Activated CD8-positive, alpha-beta memory T cell treated with anti-CD3 and anti-CD28 coated beads for 48 hours (primary cell): ENCODE results near the gene UFSP2.

Experiments
- DNase-seq, 3 experiments: peaks; one replicate each; pipeline ENCODE4 v3.0.0-alpha.2; 2020; ENCODE audit warnings: low read depth in 2 of 3, low spot score in 2 of 3

Gene UFSP2

GRCh38 chr4:185425647-185426352, at the start of gene UFSP2:
TSS of gene UFSP2 (minus strand) at chr4:185425964. CDS start at chr4:185425868, 96 bp downstream.
- peak; percentile 80 to 93 (median 85) for DNase-seq

DNA sequence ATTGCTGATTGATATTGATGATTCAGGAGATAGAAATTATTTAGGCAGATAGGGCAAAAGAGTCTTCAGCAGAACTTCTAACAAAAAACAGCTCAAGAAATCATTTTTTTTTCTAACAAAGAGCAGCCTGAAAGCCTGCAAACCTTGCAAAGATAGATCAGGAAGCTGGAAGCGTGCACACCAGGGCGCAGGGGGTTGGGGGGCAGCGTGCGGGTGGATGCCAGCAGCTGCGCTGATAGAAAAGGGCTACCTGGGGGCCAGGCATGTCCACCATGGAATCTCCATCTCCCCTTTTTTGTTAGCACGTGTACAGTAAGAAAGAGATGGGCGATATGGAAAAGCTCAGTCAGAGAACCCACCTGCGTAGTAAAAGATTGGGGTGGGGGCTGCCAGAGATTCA, 47.5 kb upstream of the UFSP2 start:
- DNase-seq = no peak

- no peak for DNase-seq
Observed at GRCh38 chr4:185472103-185472542, 46.4 kb upstream of the UFSP2 start.

- peak; percentile 69 to 73 (median 70) for DNase-seq
Observed at GRCh38 chr4:185471235-185472102, 45.7 kb upstream of the UFSP2 start, which contains the start of gene CCDC110. TSS of gene CCDC110 (minus strand) at chr4:185471733. CDS start at chr4:185471683, 50 bp downstream.

DNA sequence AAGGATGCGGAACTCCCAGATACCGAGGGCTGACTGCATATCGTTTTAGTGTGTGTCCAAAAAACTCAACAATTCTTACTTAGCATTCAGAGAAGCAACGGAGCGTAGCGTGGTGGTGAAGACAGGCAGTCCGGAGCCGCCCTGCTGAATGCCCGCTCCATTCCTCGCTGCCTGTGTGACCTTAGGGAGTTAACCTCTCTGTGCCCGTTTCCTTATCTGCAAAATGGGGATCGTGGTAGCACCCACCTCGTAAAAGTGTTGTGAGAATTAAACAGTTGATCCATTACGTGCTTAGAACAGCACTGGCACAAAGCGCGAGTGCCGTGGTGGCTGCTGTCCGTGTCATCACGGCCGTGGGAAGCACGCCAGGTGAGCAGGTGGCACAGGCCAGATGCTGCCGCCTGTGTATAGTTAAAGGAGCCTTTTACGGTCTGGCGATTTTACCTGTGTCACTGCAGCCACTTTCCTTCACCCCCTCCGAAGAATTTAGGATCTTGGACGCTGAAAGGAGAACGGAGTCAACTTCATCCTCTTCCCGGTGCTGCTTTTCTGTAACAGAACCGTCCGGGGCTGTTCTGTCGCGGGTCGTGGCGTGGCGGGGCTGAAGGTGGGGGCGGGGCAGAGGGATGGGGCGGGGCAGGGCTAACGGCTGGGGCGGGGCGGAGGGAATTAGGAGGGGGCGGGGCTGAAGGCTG, 44.9 kb upstream of the UFSP2 start:
- peak in 2 of 3 experiments; percentile 10 to 23 for DNase-seq

GRCh38 chr4:185469580-185470154, 43.9 kb upstream of the UFSP2 start:
- DNase-seq = no peak

DNA sequence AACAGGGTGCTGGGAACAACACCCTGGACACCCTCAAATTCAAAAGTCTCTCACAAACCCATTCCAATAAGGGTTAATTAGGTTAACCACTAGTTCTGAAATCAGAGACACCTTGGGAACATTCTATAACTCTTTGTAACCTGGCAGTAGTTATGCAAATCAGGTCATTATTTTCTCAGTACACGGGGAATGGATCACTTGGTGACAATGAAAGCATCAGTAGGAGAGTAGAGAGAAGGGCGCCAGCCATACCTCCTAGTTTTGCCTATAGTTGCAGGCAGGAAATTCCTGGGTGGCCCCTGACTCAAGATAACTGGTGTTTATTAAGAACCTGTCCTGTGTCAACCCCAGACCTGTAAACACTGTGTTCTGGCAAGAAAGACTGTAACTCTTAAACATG, 43.2 kb upstream of the UFSP2 start:
- no peak for DNase-seq

DNA sequence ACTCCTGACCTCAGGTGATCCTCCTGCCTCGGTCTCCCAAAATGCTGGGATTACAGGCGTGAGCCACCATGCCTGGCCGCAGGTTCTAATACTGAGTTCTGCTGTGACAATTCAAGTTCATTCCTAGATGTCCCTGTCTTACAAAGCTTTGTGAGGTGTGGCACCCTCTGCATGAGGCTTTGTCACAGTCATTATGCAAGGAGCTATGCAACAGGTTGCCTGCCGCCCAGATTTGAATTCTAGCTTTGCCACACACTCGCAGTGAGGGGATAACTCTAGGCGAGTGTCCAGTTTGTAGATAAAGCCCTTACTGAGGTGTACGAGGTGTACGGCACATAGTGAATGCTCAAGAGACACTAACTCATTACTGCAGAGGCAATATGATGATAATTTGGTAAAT, 42.2 kb upstream of the UFSP2 start:
- DNase-seq = no peak

GRCh38 chr4:185467101-185467500, 41.3 kb upstream of the UFSP2 start:
- DNase-seq = no peak

- no peak for DNase-seq
Observed at GRCh38 chr4:185465707-185466106, 39.9 kb upstream of the UFSP2 start.

- no peak for DNase-seq
Observed at GRCh38 chr4:185464887-185465286, 39.1 kb upstream of the UFSP2 start.

DNA sequence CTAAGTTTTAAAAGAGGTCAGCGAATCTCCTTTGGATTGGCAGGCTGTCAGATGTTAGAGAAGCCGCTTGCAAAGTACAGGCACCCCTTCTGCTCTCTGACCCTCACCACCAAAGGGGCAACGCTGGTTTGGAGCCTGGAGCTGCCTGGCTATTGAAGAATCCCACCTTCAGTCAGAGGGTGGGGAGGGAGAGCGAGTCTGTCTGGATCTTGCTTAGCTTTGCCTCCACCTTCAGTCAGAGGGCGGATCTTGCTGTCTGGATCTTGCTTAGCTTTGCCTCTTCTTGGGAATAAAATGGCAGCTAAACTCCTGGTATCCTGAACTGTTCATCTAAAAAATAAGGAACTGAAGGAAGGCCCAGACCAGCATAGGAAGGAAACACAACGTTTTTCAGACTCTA, 38.4 kb upstream of the UFSP2 start:
- no peak for DNase-seq

- DNase-seq = no peak
Observed at GRCh38 chr4:185463541-185463940, 37.8 kb upstream of the UFSP2 start.

DNA sequence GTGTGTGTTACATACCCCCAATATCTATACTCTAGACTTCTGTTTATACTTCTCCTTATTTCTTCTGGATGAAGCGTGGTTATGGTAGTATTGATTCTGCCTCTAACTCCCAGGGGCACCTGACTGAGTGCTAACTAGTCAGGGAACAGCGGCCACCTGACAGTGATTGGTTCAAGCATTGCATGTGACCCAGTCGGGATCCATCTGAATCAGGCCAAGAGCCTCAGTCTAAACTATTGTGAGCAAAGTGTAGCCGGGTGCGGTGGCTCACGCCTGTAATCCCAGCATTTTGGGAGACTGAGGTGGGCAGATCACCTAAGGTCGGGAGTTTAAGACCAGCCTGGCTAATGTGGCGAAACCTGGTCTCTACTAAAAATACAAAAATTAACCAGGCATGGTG, 35.8 kb upstream of the UFSP2 start:
- no peak for DNase-seq

DNA sequence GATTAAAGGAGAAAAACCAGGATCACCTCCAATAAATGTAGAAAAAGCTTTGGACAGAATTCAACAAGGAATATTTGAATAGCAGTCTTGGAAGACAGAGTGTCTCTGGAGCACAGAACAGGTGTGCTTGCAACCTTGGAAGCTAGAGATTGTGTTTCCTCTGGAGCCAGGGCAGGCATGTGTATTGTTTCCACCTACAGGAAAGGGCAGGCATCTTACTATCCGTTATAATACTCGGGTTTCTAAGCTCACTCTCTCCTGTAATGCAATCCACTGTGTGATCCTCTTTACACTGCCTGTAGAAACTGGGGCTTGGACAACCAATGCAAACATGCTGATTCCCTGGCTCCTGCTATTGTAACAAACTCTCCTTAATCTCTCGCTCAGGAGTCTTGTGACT, 31.4 kb upstream of the UFSP2 start:
- no peak for DNase-seq

DNA sequence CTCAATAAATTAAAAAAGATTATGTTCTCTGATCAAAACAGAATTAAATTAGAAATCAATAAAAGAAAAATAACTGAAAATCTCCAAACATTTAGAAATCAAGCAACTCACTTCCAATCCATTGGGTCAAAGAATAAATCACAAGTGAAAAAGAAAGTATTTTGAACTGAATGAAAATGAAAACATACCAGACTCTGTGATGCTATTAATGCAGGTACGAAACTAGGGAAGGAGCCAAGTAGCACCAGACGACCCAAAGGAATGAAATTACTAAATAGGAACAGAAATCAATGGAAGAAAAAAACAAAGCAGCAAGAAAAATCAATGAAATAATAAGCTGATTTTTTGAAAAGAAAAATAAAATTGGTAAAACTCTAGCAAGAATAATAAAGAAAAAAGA, 30.4 kb upstream of the UFSP2 start:
- no peak for DNase-seq

DNA sequence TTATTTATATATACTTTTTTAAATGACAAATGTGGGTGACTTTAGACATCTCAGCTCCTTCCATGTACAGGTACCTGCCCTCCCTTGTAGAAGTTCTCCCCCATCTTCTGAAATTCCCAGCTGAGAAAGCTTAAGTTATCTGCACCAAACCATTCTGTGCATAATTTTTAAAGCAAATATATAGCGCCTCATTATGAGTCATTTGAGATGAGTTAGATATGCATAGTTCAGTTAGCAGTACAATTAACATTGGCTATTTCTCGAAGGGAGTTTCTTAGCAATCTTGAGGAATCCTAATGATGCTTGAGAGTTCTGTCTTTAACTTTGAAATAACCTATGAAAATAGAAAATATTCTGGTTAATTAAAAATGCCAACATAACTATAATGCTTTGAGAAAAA, 19.4 kb upstream of the UFSP2 start:
- DNase-seq = no peak

GRCh38 chr4:185441479-185441878, 15.7 kb upstream of the UFSP2 start:
- no peak for DNase-seq

- no peak for DNase-seq
Observed at GRCh38 chr4:185437809-185438208, 12.0 kb upstream of the UFSP2 start.

GRCh38 chr4:185435466-185435865, 9.7 kb upstream of the UFSP2 start:
- no peak for DNase-seq

DNA sequence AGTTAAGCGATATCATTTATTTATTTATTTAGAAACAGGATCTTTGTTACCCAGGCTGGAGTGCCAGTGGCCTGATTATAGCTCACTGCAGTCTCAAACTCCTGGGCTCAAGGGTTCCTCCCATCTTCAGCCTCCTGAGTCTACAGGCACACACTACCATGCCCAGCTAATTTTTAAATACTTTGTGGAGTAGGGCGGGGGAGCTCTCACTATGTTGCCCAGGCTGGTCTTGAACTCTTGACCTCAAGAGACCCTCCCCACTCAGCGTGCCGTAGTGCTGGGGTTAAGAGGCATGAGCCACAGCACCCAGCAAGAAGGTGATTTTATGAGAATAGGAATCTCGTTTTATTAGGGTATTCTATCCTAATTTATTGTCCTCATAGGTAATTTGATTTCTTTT, 3.9 kb upstream of the UFSP2 start:
- DNase-seq = no peak
